Ishikawa (cell line): Measurements from ENCODE around the gene CDH23.

Experiments
- CEBPB ChIP-seq: IDR thresholded peaks from 2 replicates; pipeline ENCODE4 v1.6.1; 2012
- CREB1 ChIP-seq: IDR thresholded peaks from 2 replicates; pipeline ENCODE4 v1.6.1; 2012; ENCODE audit warnings: low read depth
- EGR1 ChIP-seq: IDR thresholded peaks from 2 replicates; pipeline ENCODE4 v1.6.1; 2012
- EP300 ChIP-seq: IDR thresholded peaks from 2 replicates; pipeline ENCODE4 v1.6.1; 2012; ENCODE audit warnings: borderline replicate concordance
- FOXM1 ChIP-seq: IDR thresholded peaks from 2 replicates; pipeline ENCODE4 v1.6.1; 2012; ENCODE audit warnings: low read depth, borderline replicate concordance
- NFIC ChIP-seq: IDR thresholded peaks from 2 replicates; pipeline ENCODE4 v1.6.1; 2012
- RAD21 ChIP-seq: IDR thresholded peaks from 2 replicates; pipeline ENCODE4 v1.6.1; 2012; ENCODE audit warnings: low read depth
- TAF1 ChIP-seq: IDR thresholded peaks from 2 replicates; pipeline ENCODE4 v1.6.1; 2012; ENCODE audit warnings: low read depth, mild to moderate bottlenecking
- TCF12 ChIP-seq: IDR thresholded peaks from 2 replicates; pipeline ENCODE4 v1.6.1; 2012; ENCODE audit warnings: low read depth
- TEAD4 ChIP-seq: IDR thresholded peaks from 2 replicates; pipeline ENCODE4 v1.6.1; 2012
- YY1 ChIP-seq: IDR thresholded peaks from 2 replicates; pipeline ENCODE4 v1.6.1; 2012; ENCODE audit warnings: low read depth
- ZBTB7A ChIP-seq: IDR thresholded peaks from 2 replicates; pipeline ENCODE4 v1.6.1; 2012; ENCODE audit warnings: low read depth
- TF ChIP-seq, protein P1 (sequence below): IDR thresholded peaks from 2 replicates; pipeline ENCODE4 v1.6.1; 2012
- TF ChIP-seq, protein P2 (sequence below): IDR thresholded peaks from 2 replicates; pipeline ENCODE4 v1.6.1; 2012; ENCODE audit warnings: low read depth, mild to moderate bottlenecking
- TF ChIP-seq, protein P3 (sequence below): IDR thresholded peaks from 2 replicates; pipeline ENCODE4 v1.6.1; 2012

The CDH23 gene

DNA sequence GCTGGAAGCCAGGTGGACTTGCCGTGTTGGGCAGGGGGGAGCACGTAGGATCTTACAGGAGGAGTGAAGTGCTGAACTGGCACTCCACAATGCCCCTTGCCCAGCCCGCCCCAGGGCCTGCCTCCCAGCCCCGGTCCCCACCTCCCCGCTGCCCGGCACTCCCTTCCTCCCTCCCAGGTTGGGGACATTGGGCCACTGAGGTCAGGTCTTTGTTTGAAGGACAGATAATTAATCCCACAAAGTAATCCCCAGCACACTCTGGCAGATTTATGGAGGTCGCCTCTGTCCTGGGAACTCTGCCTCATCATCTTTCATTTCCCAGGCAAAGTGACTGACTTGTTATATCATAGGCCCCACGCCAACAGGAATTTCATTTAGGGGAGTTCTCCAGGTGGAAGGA lies 200.0 kb downstream of the CDH23 start:
- no peak for TF ChIP-seq CREB1
- no peak for TF ChIP-seq TEAD4
- TF ChIP-seq NFIC: no peak
- no peak for TF ChIP-seq EP300
- TF ChIP-seq EGR1: no peak
- no peak for TF ChIP-seq FOXM1
- TF ChIP-seq, protein P1, sequence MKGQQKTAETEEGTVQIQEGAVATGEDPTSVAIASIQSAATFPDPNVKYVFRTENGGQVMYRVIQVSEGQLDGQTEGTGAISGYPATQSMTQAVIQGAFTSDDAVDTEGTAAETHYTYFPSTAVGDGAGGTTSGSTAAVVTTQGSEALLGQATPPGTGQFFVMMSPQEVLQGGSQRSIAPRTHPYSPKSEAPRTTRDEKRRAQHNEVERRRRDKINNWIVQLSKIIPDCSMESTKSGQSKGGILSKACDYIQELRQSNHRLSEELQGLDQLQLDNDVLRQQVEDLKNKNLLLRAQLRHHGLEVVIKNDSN: no peak
- TF ChIP-seq TCF12: no peak
- no peak for TF ChIP-seq TAF1
- no peak for TF ChIP-seq CEBPB
- TF ChIP-seq, protein P2, sequence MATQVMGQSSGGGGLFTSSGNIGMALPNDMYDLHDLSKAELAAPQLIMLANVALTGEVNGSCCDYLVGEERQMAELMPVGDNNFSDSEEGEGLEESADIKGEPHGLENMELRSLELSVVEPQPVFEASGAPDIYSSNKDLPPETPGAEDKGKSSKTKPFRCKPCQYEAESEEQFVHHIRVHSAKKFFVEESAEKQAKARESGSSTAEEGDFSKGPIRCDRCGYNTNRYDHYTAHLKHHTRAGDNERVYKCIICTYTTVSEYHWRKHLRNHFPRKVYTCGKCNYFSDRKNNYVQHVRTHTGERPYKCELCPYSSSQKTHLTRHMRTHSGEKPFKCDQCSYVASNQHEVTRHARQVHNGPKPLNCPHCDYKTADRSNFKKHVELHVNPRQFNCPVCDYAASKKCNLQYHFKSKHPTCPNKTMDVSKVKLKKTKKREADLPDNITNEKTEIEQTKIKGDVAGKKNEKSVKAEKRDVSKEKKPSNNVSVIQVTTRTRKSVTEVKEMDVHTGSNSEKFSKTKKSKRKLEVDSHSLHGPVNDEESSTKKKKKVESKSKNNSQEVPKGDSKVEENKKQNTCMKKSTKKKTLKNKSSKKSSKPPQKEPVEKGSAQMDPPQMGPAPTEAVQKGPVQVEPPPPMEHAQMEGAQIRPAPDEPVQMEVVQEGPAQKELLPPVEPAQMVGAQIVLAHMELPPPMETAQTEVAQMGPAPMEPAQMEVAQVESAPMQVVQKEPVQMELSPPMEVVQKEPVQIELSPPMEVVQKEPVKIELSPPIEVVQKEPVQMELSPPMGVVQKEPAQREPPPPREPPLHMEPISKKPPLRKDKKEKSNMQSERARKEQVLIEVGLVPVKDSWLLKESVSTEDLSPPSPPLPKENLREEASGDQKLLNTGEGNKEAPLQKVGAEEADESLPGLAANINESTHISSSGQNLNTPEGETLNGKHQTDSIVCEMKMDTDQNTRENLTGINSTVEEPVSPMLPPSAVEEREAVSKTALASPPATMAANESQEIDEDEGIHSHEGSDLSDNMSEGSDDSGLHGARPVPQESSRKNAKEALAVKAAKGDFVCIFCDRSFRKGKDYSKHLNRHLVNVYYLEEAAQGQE: no peak
- no peak for TF ChIP-seq ZBTB7A
- no peak for TF ChIP-seq RAD21

DNA sequence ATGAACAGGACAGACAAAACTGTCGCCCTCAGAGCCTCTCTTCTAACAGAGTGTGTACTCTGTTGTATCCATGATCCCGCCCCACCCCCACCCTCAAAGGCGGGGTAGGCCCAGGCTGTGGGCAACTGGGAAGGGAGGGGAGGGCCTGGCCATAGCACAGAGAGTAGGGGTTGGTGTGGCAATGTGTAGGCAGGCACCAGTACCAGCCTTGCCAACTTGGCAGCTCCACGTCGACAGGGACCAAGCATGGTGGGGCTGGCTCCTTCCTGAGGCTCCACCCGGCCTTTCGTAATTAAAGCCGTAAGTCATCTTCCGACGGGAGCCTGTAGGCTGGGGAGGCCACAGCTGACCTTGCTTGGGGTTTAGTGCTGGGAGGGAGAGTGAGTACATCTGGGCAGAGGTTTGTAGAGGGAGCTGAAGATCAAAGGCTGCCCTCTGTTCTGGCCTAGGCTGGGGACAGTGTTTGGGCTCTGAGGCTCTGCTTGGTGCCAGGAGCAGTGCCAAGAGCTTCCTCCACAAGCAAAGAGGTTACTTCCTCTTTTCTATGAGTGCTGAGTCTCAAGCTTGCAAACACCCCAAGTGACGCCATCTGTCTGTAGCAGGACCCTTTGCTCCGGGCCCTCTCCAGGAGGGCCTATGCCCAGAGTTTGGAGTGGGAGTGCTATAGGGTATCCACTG lies 201.2 kb downstream of the CDH23 start:
- TF ChIP-seq TAF1 (no peak), TEAD4 (no peak), EP300 (no peak), EGR1 (no peak), FOXM1 (no peak), CREB1 (no peak), RAD21 (no peak), CEBPB (no peak), TCF12 (no peak), NFIC (no peak), ZBTB7A (no peak), YY1 (no peak)
- TF ChIP-seq, protein P3, sequence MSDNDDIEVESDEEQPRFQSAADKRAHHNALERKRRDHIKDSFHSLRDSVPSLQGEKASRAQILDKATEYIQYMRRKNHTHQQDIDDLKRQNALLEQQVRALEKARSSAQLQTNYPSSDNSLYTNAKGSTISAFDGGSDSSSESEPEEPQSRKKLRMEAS: no peak
- TF ChIP-seq, protein P1: no peak
- TF ChIP-seq, protein P2: no peak

DNA sequence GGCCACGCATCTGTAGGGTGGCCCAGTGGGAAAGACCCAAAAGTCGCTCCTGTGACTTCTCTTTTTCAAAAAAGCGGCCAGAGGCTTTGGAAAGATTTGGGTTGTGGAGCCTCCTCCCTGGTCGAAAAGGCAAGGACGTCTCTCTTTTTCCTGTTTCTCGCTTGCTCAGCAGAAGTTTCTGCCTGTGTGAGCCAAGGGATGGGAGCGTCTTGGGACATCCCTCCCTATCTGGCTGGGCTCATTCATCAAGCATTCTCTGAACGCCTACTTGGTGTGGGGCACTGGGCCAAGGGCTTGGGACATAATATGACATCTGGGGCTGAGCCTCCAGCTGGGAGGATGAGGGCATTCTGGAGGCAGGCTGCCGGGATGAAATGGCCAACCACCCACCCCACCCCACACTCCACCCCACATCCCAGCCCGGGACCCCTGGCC lies 201.9 kb downstream of the CDH23 start:
- TF ChIP-seq ZBTB7A: no peak
- no peak for TF ChIP-seq EGR1
- no peak for TF ChIP-seq CEBPB
- TF ChIP-seq, protein P2: no peak
- TF ChIP-seq EP300: no peak
- TF ChIP-seq, protein P1: no peak
- no peak for TF ChIP-seq YY1
- no peak for TF ChIP-seq RAD21
- TF ChIP-seq TEAD4: no peak
- TF ChIP-seq TAF1: no peak
- TF ChIP-seq NFIC: no peak
- no peak for TF ChIP-seq TCF12
- TF ChIP-seq, protein P3: no peak
- TF ChIP-seq CREB1: no peak
- no peak for TF ChIP-seq FOXM1

DNA sequence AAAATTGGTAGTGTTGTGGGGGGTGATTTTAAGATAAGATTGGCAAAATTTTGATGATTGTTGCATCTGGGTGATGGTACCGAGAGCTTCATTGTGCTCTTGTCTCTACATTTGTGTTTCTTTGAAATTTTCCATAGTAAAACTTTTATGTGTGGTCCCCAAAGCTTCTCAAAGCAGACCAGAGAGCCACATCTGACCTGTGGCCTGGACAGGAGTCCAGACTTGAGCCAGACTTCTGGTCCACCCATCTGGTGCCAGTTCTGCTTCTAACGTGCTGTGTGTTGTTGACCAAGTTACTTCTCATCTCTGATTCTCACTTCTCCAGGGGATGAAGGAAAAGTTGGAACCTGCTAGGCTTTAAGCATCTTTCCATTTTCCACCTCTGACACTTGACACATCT lies 202.8 kb downstream of the CDH23 start:
- TF ChIP-seq CREB1: no peak
- TF ChIP-seq YY1: no peak
- TF ChIP-seq, protein P1: no peak
- no peak for TF ChIP-seq FOXM1
- TF ChIP-seq TAF1: no peak
- TF ChIP-seq, protein P2: no peak
- TF ChIP-seq ZBTB7A: no peak
- no peak for TF ChIP-seq EGR1
- TF ChIP-seq CEBPB: no peak
- TF ChIP-seq, protein P3: no peak
- no peak for TF ChIP-seq RAD21
- no peak for TF ChIP-seq EP300
- TF ChIP-seq TEAD4: no peak
